ENCODE measurements around the gene COL19A1.

Gene COL19A1

GRCh38 chr6:69863766-69864165 lies 2.6 kb upstream of the COL19A1 start:
- H3K27ac ChIP-seq (ENCODE audit: low read depth, low read length): no peak overlapping the region
- H3K4me3 ChIP-seq (ENCODE audit: low read depth in 1 of 5, low read length in 5 of 5): no peak overlapping the region
- H3K27me3 ChIP-seq (ENCODE audit: control insufficient read depth in 5 of 5, insufficient read depth in 4 of 5, low read length in 5 of 5): peaks cover 0 to 6% (median 5%) of the 10 kb centered on the region in 5 donors
- H3K9ac ChIP-seq (ENCODE audit: low read length in 5 of 5): no peak overlapping the region
- peaks cover 5 to 17% (median 16%) of the 10 kb centered on the region in 5 donors for H3K4me1 ChIP-seq (ENCODE audit: control insufficient read depth in 5 of 5, insufficient read depth in 5 of 5, low read length in 5 of 5)
- H3K9me3 ChIP-seq (ENCODE audit: control insufficient read depth in 5 of 5, low read length in 5 of 5): peaks cover 0 to 6% (median 5%) of the 10 kb centered on the region in 5 donors
- no peaks in the 10 kb centered on the region for H3K36me3 ChIP-seq (ENCODE audit: control insufficient read depth in 5 of 5, insufficient read depth in 5 of 5, low read length in 5 of 5)

DNA sequence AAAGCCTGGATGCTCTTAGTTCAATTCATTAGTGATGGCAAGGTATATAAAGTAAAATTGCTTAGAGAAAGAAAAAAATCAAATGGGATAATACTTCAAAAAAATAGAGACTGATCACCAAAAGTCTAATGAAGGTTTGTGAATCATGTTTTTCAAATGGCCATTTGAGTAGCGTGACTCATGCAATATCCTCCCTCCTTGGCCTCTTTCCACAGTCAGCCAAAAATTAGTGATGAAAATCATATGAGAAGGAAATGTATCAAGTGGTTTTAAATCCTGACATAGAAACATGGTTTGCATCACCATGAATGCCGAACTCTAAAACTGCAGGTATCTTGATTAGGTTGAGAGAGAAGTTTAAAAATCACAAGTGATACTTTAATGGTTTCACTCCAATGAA lies 1.2 kb upstream of the COL19A1 start:
- Histone ChIP-seq H3K4me1 (ENCODE audit: control insufficient read depth in 5 of 5, insufficient read depth in 5 of 5, low read length in 5 of 5) (peaks cover 5 to 17% (median 16%) of the 10 kb centered on the region in 5 donors), H3K27ac (ENCODE audit: low read depth, low read length) (no peak overlapping the region), H3K36me3 (ENCODE audit: control insufficient read depth in 5 of 5, insufficient read depth in 5 of 5, low read length in 5 of 5) (no peaks in the 10 kb centered on the region), H3K9ac (ENCODE audit: low read length in 5 of 5) (no peak overlapping the region), H3K4me3 (ENCODE audit: low read depth in 1 of 5, low read length in 5 of 5) (no peak overlapping the region), H3K9me3 (ENCODE audit: control insufficient read depth in 5 of 5, low read length in 5 of 5) (peaks cover 0 to under 1% (median 0%) of the 10 kb centered on the region in 5 donors), H3K27me3 (ENCODE audit: control insufficient read depth in 5 of 5, insufficient read depth in 4 of 5, low read length in 5 of 5) (peaks cover 0 to 6% (median 5%) of the 10 kb centered on the region in 5 donors)

GRCh38 chr6:69866770-69867638 lies 648 bp downstream of the COL19A1 start:
- Histone ChIP-seq H3K9me3 (ENCODE audit: control insufficient read depth in 5 of 5, low read length in 5 of 5) (no peaks in the 10 kb centered on the region), H3K27me3 (ENCODE audit: control insufficient read depth in 5 of 5, insufficient read depth in 4 of 5, low read length in 5 of 5) (peaks cover 0 to 6% (median 5%) of the 10 kb centered on the region in 5 donors), H3K36me3 (ENCODE audit: control insufficient read depth in 5 of 5, insufficient read depth in 5 of 5, low read length in 5 of 5) (no peaks in the 10 kb centered on the region), H3K9ac (ENCODE audit: low read length in 5 of 5) (peak overlapping the region; percentile 44 to 60 (median 57)), H3K4me1 (ENCODE audit: control insufficient read depth in 5 of 5, insufficient read depth in 5 of 5, low read length in 5 of 5) (peaks cover 5 to 17% (median 16%) of the 10 kb centered on the region in 5 donors), H3K27ac (ENCODE audit: low read depth, low read length) (no peak overlapping the region), H3K4me3 (ENCODE audit: low read depth in 1 of 5, low read length in 5 of 5) (peak overlapping the region; percentile 63 to 79 (median 70))

DNA sequence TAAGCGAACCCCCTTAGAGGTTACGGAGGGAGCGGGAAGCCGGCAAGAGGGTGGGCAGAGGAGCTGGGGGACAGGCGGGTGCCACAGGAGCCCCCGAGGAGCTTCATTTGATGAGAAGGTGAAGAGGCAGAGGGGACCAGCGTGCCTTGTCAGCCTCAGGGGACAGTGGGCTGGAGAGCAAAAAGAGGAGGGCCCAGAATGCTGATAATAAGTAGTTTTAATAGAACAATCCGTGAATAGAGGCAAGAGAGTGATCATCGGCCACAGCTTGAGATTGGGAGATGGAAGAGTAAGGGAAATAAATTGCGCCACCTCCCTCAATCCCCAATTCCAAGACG lies 1.3 kb downstream of the COL19A1 start:
- peak overlapping the region; percentile 11 to 60 (median 53) for H3K9ac ChIP-seq (ENCODE audit: low read length in 5 of 5)
- no peak overlapping the region for H3K27ac ChIP-seq (ENCODE audit: low read depth, low read length)
- peak overlapping the region; percentile 58 to 73 (median 69) for H3K4me3 ChIP-seq (ENCODE audit: low read depth in 1 of 5, low read length in 5 of 5)
- peaks cover 0 to 6% (median 5%) of the 10 kb centered on the region in 5 donors for H3K27me3 ChIP-seq (ENCODE audit: control insufficient read depth in 5 of 5, insufficient read depth in 4 of 5, low read length in 5 of 5)
- peaks cover 5 to 17% (median 16%) of the 10 kb centered on the region in 5 donors for H3K4me1 ChIP-seq (ENCODE audit: control insufficient read depth in 5 of 5, insufficient read depth in 5 of 5, low read length in 5 of 5)
- no peaks in the 10 kb centered on the region for H3K9me3 ChIP-seq (ENCODE audit: control insufficient read depth in 5 of 5, low read length in 5 of 5)
- no peaks in the 10 kb centered on the region for H3K36me3 ChIP-seq (ENCODE audit: control insufficient read depth in 5 of 5, insufficient read depth in 5 of 5, low read length in 5 of 5)

DNA sequence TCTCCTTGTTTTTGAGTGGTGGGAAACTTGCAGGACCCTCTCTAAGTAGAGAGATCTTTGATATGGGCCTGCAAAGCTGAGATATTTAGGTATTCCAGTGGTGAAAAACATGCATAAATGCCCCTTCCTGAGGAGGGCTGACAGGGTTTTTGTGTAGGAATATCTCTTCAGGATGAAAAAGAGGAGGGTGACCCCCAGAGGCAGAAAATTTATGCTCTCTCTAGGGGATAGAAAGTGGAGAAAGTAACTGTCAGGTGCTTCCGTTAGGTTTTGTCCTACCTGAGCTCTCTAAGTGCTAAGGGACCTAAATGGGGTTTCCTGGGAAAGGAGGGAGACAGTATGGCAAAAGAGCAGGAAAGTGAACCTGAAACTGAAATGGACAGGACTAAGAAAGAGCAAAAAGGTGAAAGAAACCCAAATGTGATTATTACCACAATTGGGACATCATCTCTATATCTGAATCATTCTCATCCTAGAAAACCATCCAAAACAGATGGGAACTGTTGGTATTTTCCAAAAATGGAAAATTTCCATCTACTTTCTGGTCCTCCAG lies 2.0 kb downstream of the COL19A1 start:
- H3K27ac ChIP-seq (ENCODE audit: low read depth, low read length): no peak overlapping the region
- no peak overlapping the region for H3K9ac ChIP-seq (ENCODE audit: low read length in 5 of 5)
- H3K36me3 ChIP-seq (ENCODE audit: control insufficient read depth in 5 of 5, insufficient read depth in 5 of 5, low read length in 5 of 5): no peaks in the 10 kb centered on the region
- peaks cover 0 to 6% (median 5%) of the 10 kb centered on the region in 5 donors for H3K27me3 ChIP-seq (ENCODE audit: control insufficient read depth in 5 of 5, insufficient read depth in 4 of 5, low read length in 5 of 5)
- H3K4me1 ChIP-seq (ENCODE audit: control insufficient read depth in 5 of 5, insufficient read depth in 5 of 5, low read length in 5 of 5): peaks cover 5 to 17% (median 16%) of the 10 kb centered on the region in 5 donors
- H3K4me3 ChIP-seq (ENCODE audit: low read depth in 1 of 5, low read length in 5 of 5): no peak overlapping the region
- H3K9me3 ChIP-seq (ENCODE audit: control insufficient read depth in 5 of 5, low read length in 5 of 5): no peaks in the 10 kb centered on the region

DNA sequence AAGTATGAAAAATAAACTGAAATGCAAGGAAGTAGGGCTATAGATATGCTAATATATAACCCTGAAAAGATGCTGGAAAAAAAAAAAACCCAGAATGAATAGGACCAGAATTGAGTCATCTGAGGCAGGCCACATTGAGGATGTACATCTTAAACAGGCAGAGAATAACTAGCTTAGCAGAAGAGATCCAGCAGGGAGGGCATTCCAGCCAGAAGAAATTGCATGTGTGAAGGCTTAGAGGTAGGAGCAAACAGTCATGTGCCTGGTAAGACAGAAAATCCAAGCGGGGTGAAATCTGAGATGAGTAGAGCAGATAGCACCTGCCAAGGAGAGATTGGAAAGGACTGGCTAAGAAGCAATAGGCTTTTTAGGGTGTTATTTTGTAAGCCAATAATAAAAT lies 2.6 kb downstream of the COL19A1 start:
- no peaks in the 10 kb centered on the region for H3K9me3 ChIP-seq (ENCODE audit: control insufficient read depth in 5 of 5, low read length in 5 of 5)
- peaks cover 0 to 6% (median 5%) of the 10 kb centered on the region in 5 donors for H3K27me3 ChIP-seq (ENCODE audit: control insufficient read depth in 5 of 5, insufficient read depth in 4 of 5, low read length in 5 of 5)
- H3K9ac ChIP-seq (ENCODE audit: low read length in 5 of 5): no peak overlapping the region

DNA sequence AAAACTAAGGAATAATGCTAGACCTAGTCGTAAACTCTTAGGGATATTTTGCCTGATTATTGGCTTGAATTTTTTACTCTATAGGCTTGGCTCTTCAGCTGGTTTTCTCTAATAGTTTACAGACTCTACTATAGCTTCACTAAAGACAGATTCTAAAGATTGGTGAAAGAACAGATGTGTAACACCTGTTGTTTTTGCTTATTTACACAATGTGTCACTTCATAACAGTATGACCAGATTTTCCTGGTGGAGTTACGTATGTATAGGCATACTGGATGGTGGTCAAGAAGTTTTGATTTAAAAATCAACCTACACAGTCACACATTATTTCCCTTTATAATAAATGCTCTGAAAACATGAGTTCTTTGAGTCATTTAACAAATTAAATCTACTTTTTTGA lies 4.8 kb downstream of the COL19A1 start:
- H3K9me3 ChIP-seq (ENCODE audit: control insufficient read depth in 5 of 5, low read length in 5 of 5): no peaks in the 10 kb centered on the region
- peaks cover 5 to 17% (median 15%) of the 10 kb centered on the region in 5 donors for H3K4me1 ChIP-seq (ENCODE audit: control insufficient read depth in 5 of 5, insufficient read depth in 5 of 5, low read length in 5 of 5)
- peaks cover 0 to 6% (median 5%) of the 10 kb centered on the region in 5 donors for H3K27me3 ChIP-seq (ENCODE audit: control insufficient read depth in 5 of 5, insufficient read depth in 4 of 5, low read length in 5 of 5)
- H3K36me3 ChIP-seq (ENCODE audit: control insufficient read depth in 5 of 5, insufficient read depth in 5 of 5, low read length in 5 of 5): no peaks in the 10 kb centered on the region
- no peak overlapping the region for H3K27ac ChIP-seq (ENCODE audit: low read depth, low read length)
- no peak overlapping the region for H3K9ac ChIP-seq (ENCODE audit: low read length in 5 of 5)
- no peak overlapping the region for H3K4me3 ChIP-seq (ENCODE audit: low read depth in 1 of 5, low read length in 5 of 5)

More for the DNA sequence above, 2.6 kb downstream of the COL19A1 start:
- no peaks in the 10 kb centered on the region for H3K36me3 ChIP-seq (ENCODE audit: control insufficient read depth in 5 of 5, insufficient read depth in 5 of 5, low read length in 5 of 5)
- no peak overlapping the region for H3K4me3 ChIP-seq (ENCODE audit: low read depth in 1 of 5, low read length in 5 of 5)
- H3K4me1 ChIP-seq (ENCODE audit: control insufficient read depth in 5 of 5, insufficient read depth in 5 of 5, low read length in 5 of 5): peaks cover 5 to 17% (median 16%) of the 10 kb centered on the region in 5 donors
- H3K27ac ChIP-seq (ENCODE audit: low read depth, low read length): no peak overlapping the region

GRCh38 chr6:69873291-69873690 lies 6.9 kb downstream of the COL19A1 start:
- Histone ChIP-seq H3K27me3 (ENCODE audit: control insufficient read depth in 5 of 5, insufficient read depth in 4 of 5, low read length in 5 of 5) (no peaks in the 10 kb centered on the region), H3K4me1 (ENCODE audit: control insufficient read depth in 5 of 5, insufficient read depth in 5 of 5, low read length in 5 of 5) (no peaks in the 10 kb centered on the region), H3K36me3 (ENCODE audit: control insufficient read depth in 5 of 5, insufficient read depth in 5 of 5, low read length in 5 of 5) (no peaks in the 10 kb centered on the region), H3K4me3 (ENCODE audit: low read depth in 1 of 5, low read length in 5 of 5) (no peak overlapping the region), H3K9ac (ENCODE audit: low read length in 5 of 5) (no peak overlapping the region), H3K9me3 (ENCODE audit: control insufficient read depth in 5 of 5, low read length in 5 of 5) (no peaks in the 10 kb centered on the region), H3K27ac (ENCODE audit: low read depth, low read length) (no peak overlapping the region)

- Histone ChIP-seq H3K9ac (ENCODE audit: low read length in 5 of 5) (no peak overlapping the region), H3K27me3 (ENCODE audit: control insufficient read depth in 5 of 5, insufficient read depth in 4 of 5, low read length in 5 of 5) (no peaks in the 10 kb centered on the region), H3K36me3 (ENCODE audit: control insufficient read depth in 5 of 5, insufficient read depth in 5 of 5, low read length in 5 of 5) (no peaks in the 10 kb centered on the region), H3K27ac (ENCODE audit: low read depth, low read length) (no peak overlapping the region), H3K4me3 (ENCODE audit: low read depth in 1 of 5, low read length in 5 of 5) (no peak overlapping the region), H3K9me3 (ENCODE audit: control insufficient read depth in 5 of 5, low read length in 5 of 5) (no peaks in the 10 kb centered on the region), H3K4me1 (ENCODE audit: control insufficient read depth in 5 of 5, insufficient read depth in 5 of 5, low read length in 5 of 5) (no peaks in the 10 kb centered on the region)
Measured at GRCh38 chr6:69875715-69876114, 9.4 kb downstream of the COL19A1 start.

- H3K27me3 ChIP-seq (ENCODE audit: control insufficient read depth in 5 of 5, insufficient read depth in 4 of 5, low read length in 5 of 5): no peaks in the 10 kb centered on the region
- peaks cover 0 to 5% (median 0%) of the 10 kb centered on the region in 5 donors for H3K4me1 ChIP-seq (ENCODE audit: control insufficient read depth in 5 of 5, insufficient read depth in 5 of 5, low read length in 5 of 5)
- no peak overlapping the region for H3K27ac ChIP-seq (ENCODE audit: low read depth, low read length)
- no peaks in the 10 kb centered on the region for H3K9me3 ChIP-seq (ENCODE audit: control insufficient read depth in 5 of 5, low read length in 5 of 5)
- no peak overlapping the region for H3K4me3 ChIP-seq (ENCODE audit: low read depth in 1 of 5, low read length in 5 of 5)
- no peaks in the 10 kb centered on the region for H3K36me3 ChIP-seq (ENCODE audit: control insufficient read depth in 5 of 5, insufficient read depth in 5 of 5, low read length in 5 of 5)
- no peak overlapping the region for H3K9ac ChIP-seq (ENCODE audit: low read length in 5 of 5)
Measured at GRCh38 chr6:69878795-69879194, 12.4 kb downstream of the COL19A1 start.
